ENCODE data around the gene MXD1. TPM values are rescaled to one million over a fixed set of nuclear protein-coding genes. Genes with fewer than 3 reads are reported as not detected.

MXD1 gene
- total and polyA plus RNA-seq, 2 experiments from 2014 or later: 29.7 to 41.8 TPM

DNA sequence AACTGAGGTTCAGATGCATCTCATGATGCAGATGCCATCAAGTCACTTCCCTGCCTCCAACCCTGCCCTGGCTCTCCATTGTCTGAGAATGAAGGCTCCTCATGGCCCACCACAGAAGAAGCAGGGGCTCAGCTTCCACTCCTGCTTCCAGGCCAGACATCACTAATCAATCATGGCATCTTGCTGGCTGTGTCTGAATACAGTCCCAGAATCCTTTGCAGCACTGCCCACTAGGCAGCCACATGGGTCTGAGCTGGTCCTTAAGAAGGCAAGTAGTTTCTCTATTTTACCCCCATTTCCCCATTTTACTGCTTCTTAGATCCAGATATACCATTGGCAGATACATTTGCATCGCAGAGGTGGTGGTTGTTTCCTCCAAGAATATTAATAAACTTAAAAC lies 39.2 kb downstream of the MXD1 start:
- Histone ChIP-seq H3K4me2 (no peak overlapping the region), H3K4me1 (ENCODE audit: insufficient read depth) (no peaks in the 10 kb centered on the region), H3K27ac (no peak overlapping the region), H4K20me1 (ENCODE audit: insufficient read depth, poor library complexity, severe bottlenecking) (no peaks in the 10 kb centered on the region), H2AFZ (no peak overlapping the region), H3K27me3 (peaks cover 3% of the 10 kb centered on the region), H3K79me2 (no peaks in the 10 kb centered on the region), H3K9me2 (replicated peaks; ENCODE audit: insufficient read depth) (no peaks in the 10 kb centered on the region), H3K9me3 (ENCODE audit: low read depth) (no peaks in the 10 kb centered on the region), H3K36me3 (replicated peaks; ENCODE audit: insufficient read depth, low read depth) (no peaks in the 10 kb centered on the region), H3K4me3 (no peak overlapping the region)
- DNase-seq (ENCODE audit: low spot score): no peak
- WGBS (ENCODE audit: low lambda C conversion rate, missing lambda C conversion rate): 100% methylated on average over 1 of the region's 1 CpG
- TF ChIP-seq, protein P1, sequence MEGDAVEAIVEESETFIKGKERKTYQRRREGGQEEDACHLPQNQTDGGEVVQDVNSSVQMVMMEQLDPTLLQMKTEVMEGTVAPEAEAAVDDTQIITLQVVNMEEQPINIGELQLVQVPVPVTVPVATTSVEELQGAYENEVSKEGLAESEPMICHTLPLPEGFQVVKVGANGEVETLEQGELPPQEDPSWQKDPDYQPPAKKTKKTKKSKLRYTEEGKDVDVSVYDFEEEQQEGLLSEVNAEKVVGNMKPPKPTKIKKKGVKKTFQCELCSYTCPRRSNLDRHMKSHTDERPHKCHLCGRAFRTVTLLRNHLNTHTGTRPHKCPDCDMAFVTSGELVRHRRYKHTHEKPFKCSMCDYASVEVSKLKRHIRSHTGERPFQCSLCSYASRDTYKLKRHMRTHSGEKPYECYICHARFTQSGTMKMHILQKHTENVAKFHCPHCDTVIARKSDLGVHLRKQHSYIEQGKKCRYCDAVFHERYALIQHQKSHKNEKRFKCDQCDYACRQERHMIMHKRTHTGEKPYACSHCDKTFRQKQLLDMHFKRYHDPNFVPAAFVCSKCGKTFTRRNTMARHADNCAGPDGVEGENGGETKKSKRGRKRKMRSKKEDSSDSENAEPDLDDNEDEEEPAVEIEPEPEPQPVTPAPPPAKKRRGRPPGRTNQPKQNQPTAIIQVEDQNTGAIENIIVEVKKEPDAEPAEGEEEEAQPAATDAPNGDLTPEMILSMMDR (IDR thresholded peaks at IDR 0.05; ENCODE audit: poor library complexity): no peak
- TF ChIP-seq EZH2phosphoT487 (IDR thresholded peaks at IDR 0.05; ENCODE audit: low read depth, severe bottlenecking, unreplicated experiment): no peak

DNA sequence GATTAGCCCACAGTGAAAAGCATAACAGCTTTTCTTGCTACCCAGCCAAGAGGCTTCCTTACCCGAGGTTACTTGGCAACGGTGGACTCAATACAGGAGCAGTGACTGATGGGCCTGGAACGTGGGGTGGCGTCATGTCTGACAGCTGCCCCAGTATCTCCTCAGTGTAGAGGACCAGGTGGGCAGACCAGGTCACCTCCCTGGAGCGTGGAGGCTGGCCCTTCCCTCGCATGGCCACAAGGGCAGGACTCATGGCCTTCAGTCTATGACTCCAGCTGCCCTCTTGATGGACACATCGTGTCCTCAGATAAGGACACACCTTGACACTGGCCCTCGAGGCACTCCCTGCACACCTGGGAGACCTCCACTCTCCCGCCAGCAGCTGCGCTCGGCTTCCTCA lies 40.1 kb downstream of the MXD1 start:
- H3K4me2 ChIP-seq: no peak overlapping the region
- no peak overlapping the region for H3K27ac ChIP-seq
- H3K9me2 ChIP-seq (replicated peaks; ENCODE audit: insufficient read depth): no peaks in the 10 kb centered on the region
- no peak for DNase-seq (ENCODE audit: low spot score)
- H2AFZ ChIP-seq: no peak overlapping the region
- H3K27me3 ChIP-seq: peaks cover 3% of the 10 kb centered on the region
- no peaks in the 10 kb centered on the region for H3K79me2 ChIP-seq
- H3K36me3 ChIP-seq (replicated peaks; ENCODE audit: insufficient read depth, low read depth): no peaks in the 10 kb centered on the region
- 90% methylated on average over 11 of the region's 11 CpGs for WGBS (ENCODE audit: low lambda C conversion rate, missing lambda C conversion rate)
- no peaks in the 10 kb centered on the region for H4K20me1 ChIP-seq (ENCODE audit: insufficient read depth, poor library complexity, severe bottlenecking)
- no peaks in the 10 kb centered on the region for H3K9me3 ChIP-seq (ENCODE audit: low read depth)
- TF ChIP-seq EZH2phosphoT487 (IDR thresholded peaks at IDR 0.05; ENCODE audit: low read depth, severe bottlenecking, unreplicated experiment) (no peak), EZH2 (IDR thresholded peaks at IDR 0.05; ENCODE audit: borderline replicate concordance) (no peak)
- TF ChIP-seq, protein P1 (IDR thresholded peaks at IDR 0.05; ENCODE audit: poor library complexity): no peak
- H3K4me3 ChIP-seq: no peak overlapping the region
- no peaks in the 10 kb centered on the region for H3K4me1 ChIP-seq (ENCODE audit: insufficient read depth)

DNA sequence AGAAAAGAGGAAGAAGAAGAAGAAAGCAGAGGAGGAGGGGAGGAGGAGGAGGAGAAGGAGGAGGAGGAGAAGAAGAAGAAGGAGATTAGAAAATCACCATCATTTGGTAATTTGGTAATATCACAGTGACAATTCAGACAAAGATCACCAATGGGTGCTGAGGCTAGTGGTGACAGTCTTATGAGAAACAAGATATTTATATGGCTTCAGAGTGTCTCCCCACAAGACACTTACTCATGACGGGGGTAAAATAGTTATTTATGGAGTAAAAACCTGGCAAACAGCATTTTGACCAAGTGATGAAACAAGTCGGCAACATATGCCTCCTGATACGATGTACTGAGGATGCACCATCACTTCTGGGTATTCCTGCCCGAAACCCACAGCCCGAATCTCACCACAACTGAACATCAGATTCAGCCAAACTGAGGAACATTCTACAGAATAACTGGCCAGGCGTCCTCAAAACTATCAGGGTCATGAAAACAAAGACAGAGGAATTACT lies 41.6 kb downstream of the MXD1 start:
- 88% methylated on average over 6 of the region's 6 CpGs for WGBS (ENCODE audit: low lambda C conversion rate, missing lambda C conversion rate)
- Histone ChIP-seq H3K4me3 (no peak overlapping the region), H2AFZ (no peak overlapping the region)

More for the DNA sequence above, 41.6 kb downstream of the MXD1 start:
- Histone ChIP-seq H3K4me2 (no peak overlapping the region), H4K20me1 (ENCODE audit: insufficient read depth, poor library complexity, severe bottlenecking) (no peaks in the 10 kb centered on the region), H3K27ac (no peak overlapping the region), H3K36me3 (replicated peaks; ENCODE audit: insufficient read depth, low read depth) (no peaks in the 10 kb centered on the region), H3K79me2 (no peaks in the 10 kb centered on the region), H3K9me2 (replicated peaks; ENCODE audit: insufficient read depth) (no peaks in the 10 kb centered on the region), H3K4me1 (ENCODE audit: insufficient read depth) (no peaks in the 10 kb centered on the region), H3K27me3 (peaks cover 3% of the 10 kb centered on the region), H3K9me3 (ENCODE audit: low read depth) (no peaks in the 10 kb centered on the region)
- DNase-seq (ENCODE audit: low spot score): no peak
- TF ChIP-seq EZH2 (IDR thresholded peaks at IDR 0.05; ENCODE audit: borderline replicate concordance) (no peak), EZH2phosphoT487 (IDR thresholded peaks at IDR 0.05; ENCODE audit: low read depth, severe bottlenecking, unreplicated experiment) (no peak)
- TF ChIP-seq, protein P1 (IDR thresholded peaks at IDR 0.05; ENCODE audit: poor library complexity): no peak

Data from hepatocyte (in vitro differentiated cells).